Activated CD8-positive, alpha-beta memory T cell treated with anti-CD3 and anti-CD28 coated beads, Interleukin-2, amount 50 U/mL, for 24 hours (primary cell): ENCODE results near the gene UQCRC2.
A peak's percentile ranks its signal among the peaks of the same experiment; 100 is the strongest.
"Not testable (repeated sequence)": the region's sequence is repeated elsewhere in the genome, so short reads cannot be mapped to it uniquely, and the experiment has no call there.

Source experiments
- DNase-seq: peaks from one replicate; pipeline ENCODE4 v3.0.0-alpha.2; 2020; ENCODE audit errors: extremely low read depth

The UQCRC2 gene

GRCh38 chr16:21952793-21953540, at the start of gene UQCRC2:
UQCRC2 (plus strand) TSS chr16:21953361; CDS start chr16:21953424, 63 bp downstream.
- DNase-seq = peak; percentile 74

- DNase-seq = not testable (repeated sequence)
Observed at GRCh38 chr16:21932650-21933049, 20.5 kb upstream of the UQCRC2 start.

- DNase-seq = not testable (repeated sequence)
Observed at GRCh38 chr16:21933316-21933715, 19.8 kb upstream of the UQCRC2 start.

GRCh38 chr16:21933790-21934189, 19.4 kb upstream of the UQCRC2 start:
- not testable (repeated sequence) for DNase-seq

GRCh38 chr16:21936216-21936615, 16.9 kb upstream of the UQCRC2 start:
- not testable (repeated sequence) for DNase-seq

- no peak for DNase-seq
Observed at GRCh38 chr16:21937336-21937829, 15.8 kb upstream of the UQCRC2 start.

- no peak for DNase-seq
Observed at GRCh38 chr16:21940570-21940969, 12.6 kb upstream of the UQCRC2 start.

GRCh38 chr16:21943571-21943970, 9.6 kb upstream of the UQCRC2 start:
- no peak for DNase-seq

GRCh38 chr16:21946889-21947635, 6.1 kb upstream of the UQCRC2 start:
- no peak for DNase-seq

- DNase-seq = no peak
Observed at GRCh38 chr16:21949713-21950260, 3.4 kb upstream of the UQCRC2 start.

GRCh38 chr16:21950782-21951521, 2.2 kb upstream of the UQCRC2 start:
- no peak for DNase-seq

GRCh38 chr16:21952040-21952792, 945 bp upstream of the UQCRC2 start:
- DNase-seq = peak; percentile 42

GRCh38 chr16:21953541-21953902, 361 bp downstream of the UQCRC2 start:
- no peak for DNase-seq

- DNase-seq = no peak
Observed at GRCh38 chr16:21957714-21958346, 4.7 kb downstream of the UQCRC2 start.

- DNase-seq = no peak
Observed at GRCh38 chr16:21959050-21959449, 5.9 kb downstream of the UQCRC2 start.

GRCh38 chr16:21962475-21962874, 9.3 kb downstream of the UQCRC2 start:
- DNase-seq = no peak

- no peak for DNase-seq
Observed at GRCh38 chr16:21963887-21964286, 10.7 kb downstream of the UQCRC2 start.

GRCh38 chr16:21964353-21964752, 11.2 kb downstream of the UQCRC2 start:
- no peak for DNase-seq

GRCh38 chr16:21971856-21972255, 18.7 kb downstream of the UQCRC2 start:
- DNase-seq = no peak

GRCh38 chr16:21973945-21974344, 20.8 kb downstream of the UQCRC2 start:
- DNase-seq = no peak

GRCh38 chr16:21980032-21980431, 26.9 kb downstream of the UQCRC2 start:
- DNase-seq = no peak
